Glutamatergic neuron (in vitro differentiated cells): Measurements from ENCODE around the gene MIA. TPM values are rescaled to one million over a fixed set of nuclear protein-coding genes. Genes with fewer than 3 reads are reported as not detected.
A peak's percentile ranks its signal among the peaks of the same experiment; 100 is the strongest.

Source experiments
- DNase-seq: peaks from one replicate; pipeline ENCODE4 v3.0.0; 2022
- H3K27ac Mint-ChIP-seq: one replicate; pipeline ENCODE4 v1.8.0; 2020; ENCODE audit warnings: mild to moderate bottlenecking, mixed read lengths, inconsistent platforms; ENCODE audit not compliant: unreplicated experiment
- H3K27me3 Mint-ChIP-seq: one replicate; pipeline ENCODE4 v1.8.0; 2020; ENCODE audit warnings: mild to moderate bottlenecking, moderate library complexity, mixed read lengths, inconsistent platforms; ENCODE audit not compliant: unreplicated experiment
- H3K36me3 Mint-ChIP-seq: one replicate; pipeline ENCODE4 v1.8.0; 2020; ENCODE audit warnings: mild to moderate bottlenecking, mixed read lengths, inconsistent platforms; ENCODE audit not compliant: unreplicated experiment
- H3K4me1 Mint-ChIP-seq: one replicate; pipeline ENCODE4 v1.8.0; 2020; ENCODE audit warnings: mild to moderate bottlenecking, low read depth, mixed read lengths, inconsistent platforms; ENCODE audit not compliant: unreplicated experiment
- H3K4me3 Mint-ChIP-seq: one replicate; pipeline ENCODE4 v1.8.0; 2020; ENCODE audit warnings: mild to moderate bottlenecking, mixed read lengths, inconsistent platforms; ENCODE audit not compliant: unreplicated experiment
- H3K9me3 Mint-ChIP-seq: one replicate; pipeline ENCODE4 v1.8.0; 2020; ENCODE audit warnings: mild to moderate bottlenecking, moderate library complexity, mixed read lengths, inconsistent platforms; ENCODE audit not compliant: unreplicated experiment
- CTCF ChIP-seq: fragments of 200-600 bp; sonication (generic); IDR thresholded peaks from one replicate; pipeline ENCODE4 v1.5.0; 2021; ENCODE audit not compliant: partially characterized antibody, unreplicated experiment
- total RNA-seq: library from RNA; stranded (reverse); fragmentation: NEBNext Ultra II Directional; extraction: Animal tissue kit (Norgen Biotek cat#: 25700); gene quantifications from one replicate; pipeline ENCODE4 v1.2.1, GENCODE V29; 2021; ENCODE audit not compliant: unreplicated experiment

The MIA gene
- total RNA-seq, 1 donor from 2014 or later = not detected

DNA sequence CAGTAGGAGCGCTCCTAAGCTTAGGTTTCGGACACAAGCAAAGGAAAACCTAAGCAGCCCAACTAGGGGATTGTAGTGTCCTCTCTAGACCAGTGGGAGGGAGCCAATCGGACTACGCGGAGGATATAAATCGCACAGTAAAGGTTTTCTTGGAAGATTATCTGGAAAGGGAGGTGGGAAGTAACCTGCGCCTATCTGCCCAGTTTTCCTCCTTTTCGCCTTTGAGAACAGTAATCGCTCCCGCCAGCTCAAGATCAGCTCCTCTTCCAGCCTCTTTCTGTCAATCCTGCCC is 2.3 kb downstream of the MIA start:
- Mint-ChIP-seq H3K4me1 (peaks cover 7% of the 10 kb centered on the region), H3K36me3 (no peaks in the 10 kb centered on the region), H3K27ac (peak overlapping the region; percentile 99), H3K4me3 (peak overlapping the region; percentile 93), H3K9me3 (peaks cover 13% of the 10 kb centered on the region), H3K27me3 (peaks cover 4% of the 10 kb centered on the region)
- no peak for TF ChIP-seq CTCF
- no peak for DNase-seq

GRCh38 chr19:40777937-40778705 is 2.8 kb downstream of the MIA start, which contains the start of gene RAB4B:
TSS of gene RAB4B (plus strand) at chr19:40778247. CDS start at chr19:40778376, 129 bp downstream.
- Mint-ChIP-seq H3K36me3 (no peaks in the 10 kb centered on the region), H3K27ac (peak within 1 kb of the TSS; percentile 99), H3K4me3 (peak within 1 kb of the TSS; percentile 93), H3K9me3 (peaks cover 13% of the 10 kb centered on the region), H3K27me3 (peaks cover 4% of the 10 kb centered on the region), H3K4me1 (peaks cover 7% of the 10 kb centered on the region)
- TF ChIP-seq CTCF = no peak
- peak; percentile 100 for DNase-seq

- Mint-ChIP-seq H3K4me1 (peaks cover 7% of the 10 kb centered on the region), H3K27ac (peak overlapping the region; percentile 86), H3K9me3 (peaks cover 13% of the 10 kb centered on the region), H3K27me3 (peaks cover 7% of the 10 kb centered on the region), H3K4me3 (peak overlapping the region; percentile 93), H3K36me3 (no peaks in the 10 kb centered on the region)
- DNase-seq = no peak
- TF ChIP-seq CTCF = no peak
Observed at GRCh38 chr19:40778706-40779284, 3.5 kb downstream of the MIA start.

- H3K4me1 Mint-ChIP-seq = peaks cover 7% of the 10 kb centered on the region
- peaks cover 15% of the 10 kb centered on the region for H3K9me3 Mint-ChIP-seq
- peaks cover 7% of the 10 kb centered on the region for H3K27me3 Mint-ChIP-seq
- no peak overlapping the region for H3K4me3 Mint-ChIP-seq
- no peak overlapping the region for H3K27ac Mint-ChIP-seq
- TF ChIP-seq CTCF = no peak
- no peaks in the 10 kb centered on the region for H3K36me3 Mint-ChIP-seq
- no peak for DNase-seq
Observed at GRCh38 chr19:40780582-40780981, 5.3 kb downstream of the MIA start.

- Mint-ChIP-seq H3K4me3 (peak overlapping the region; percentile 55), H3K27me3 (peaks cover 7% of the 10 kb centered on the region), H3K27ac (peak overlapping the region; percentile 31)
Observed at GRCh38 chr19:40781140-40781539, 5.8 kb downstream of the MIA start.

More at GRCh38 chr19:40781140-40781539, 5.8 kb downstream of the MIA start:
- H3K4me1 Mint-ChIP-seq = peaks cover 7% of the 10 kb centered on the region
- no peaks in the 10 kb centered on the region for H3K36me3 Mint-ChIP-seq
- H3K9me3 Mint-ChIP-seq = peaks cover 15% of the 10 kb centered on the region
- TF ChIP-seq CTCF = no peak
- DNase-seq = no peak
